ENCODE results near the gene HMCN1. TPM values are rescaled to one million over a fixed set of nuclear protein-coding genes. Genes with fewer than 3 reads are reported as not detected.

Gene HMCN1
- total RNA-seq, 2 experiments from 2014 or later: under 0.01 TPM; not detected in 1

DNA sequence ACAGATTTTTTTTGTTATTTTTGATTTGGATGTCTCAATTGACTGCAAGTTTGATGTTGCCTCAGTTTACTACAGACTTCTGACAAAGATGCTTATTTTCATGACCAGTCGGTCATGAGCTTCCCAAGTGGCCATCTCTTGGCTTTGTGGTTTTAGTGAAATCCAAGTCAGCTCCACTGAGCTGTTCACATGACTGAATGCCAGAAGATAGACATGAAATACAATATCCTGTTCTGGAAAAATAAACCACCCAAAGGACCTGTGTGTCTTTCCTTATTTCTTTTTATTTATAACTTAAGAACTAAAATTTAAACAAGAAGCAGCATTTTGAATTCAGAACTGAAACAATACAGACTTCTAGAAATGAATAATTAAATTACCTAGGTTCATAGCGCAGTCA lies 89.3 kb downstream of the HMCN1 start:
- Mint-ChIP-seq H3K4me3 (no peak overlapping the region), H3K27ac (no peak overlapping the region), H3K36me3 (ENCODE audit: low read depth) (no peaks in the 10 kb centered on the region), H3K9me3 (no peaks in the 10 kb centered on the region), H3K27me3 (peaks cover 2% of the 10 kb centered on the region), H3K4me1 (no peaks in the 10 kb centered on the region)
- ChIA-PET CTCF (no interaction called here), POLR2A (no interaction called here)
- no peak for DNase-seq

GRCh38 chr1:185824106-185824505 lies 89.9 kb downstream of the HMCN1 start:
- POLR2A ChIA-PET: no interaction called here
- H3K4me3 Mint-ChIP-seq: no peak overlapping the region

DNA sequence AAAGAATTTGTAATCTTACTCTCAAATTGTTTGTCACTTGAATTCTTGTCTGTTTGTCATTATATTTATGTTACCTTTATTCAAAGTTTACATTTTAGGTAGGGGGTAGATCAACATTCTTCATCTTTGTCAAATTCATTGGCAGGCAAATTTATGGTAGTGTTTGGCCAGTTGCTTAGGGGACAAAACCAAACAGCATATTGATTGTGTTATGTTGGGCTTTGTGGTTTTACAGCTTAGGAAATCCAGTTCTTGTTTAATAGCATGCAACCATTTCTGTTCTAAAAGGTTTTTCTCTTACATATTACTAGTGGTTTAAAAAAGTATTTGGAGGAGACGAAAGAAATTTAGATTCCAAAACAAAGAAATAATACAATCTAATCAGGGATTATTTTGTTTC lies 91.4 kb downstream of the HMCN1 start:
- Mint-ChIP-seq H3K4me3 (no peak overlapping the region), H3K9me3 (no peaks in the 10 kb centered on the region), H3K27ac (no peak overlapping the region), H3K36me3 (ENCODE audit: low read depth) (no peaks in the 10 kb centered on the region), H3K27me3 (peaks cover 4% of the 10 kb centered on the region), H3K4me1 (no peaks in the 10 kb centered on the region)
- no peak for DNase-seq
- ChIA-PET POLR2A (no interaction called here), CTCF (no interaction called here)

More at GRCh38 chr1:185824106-185824505, 89.9 kb downstream of the HMCN1 start:
- Mint-ChIP-seq H3K36me3 (ENCODE audit: low read depth) (no peaks in the 10 kb centered on the region), H3K4me1 (no peaks in the 10 kb centered on the region), H3K27me3 (peaks cover 2% of the 10 kb centered on the region), H3K9me3 (no peaks in the 10 kb centered on the region), H3K27ac (no peak overlapping the region)
- no peak for DNase-seq
- CTCF ChIA-PET: no interaction called here

DNA sequence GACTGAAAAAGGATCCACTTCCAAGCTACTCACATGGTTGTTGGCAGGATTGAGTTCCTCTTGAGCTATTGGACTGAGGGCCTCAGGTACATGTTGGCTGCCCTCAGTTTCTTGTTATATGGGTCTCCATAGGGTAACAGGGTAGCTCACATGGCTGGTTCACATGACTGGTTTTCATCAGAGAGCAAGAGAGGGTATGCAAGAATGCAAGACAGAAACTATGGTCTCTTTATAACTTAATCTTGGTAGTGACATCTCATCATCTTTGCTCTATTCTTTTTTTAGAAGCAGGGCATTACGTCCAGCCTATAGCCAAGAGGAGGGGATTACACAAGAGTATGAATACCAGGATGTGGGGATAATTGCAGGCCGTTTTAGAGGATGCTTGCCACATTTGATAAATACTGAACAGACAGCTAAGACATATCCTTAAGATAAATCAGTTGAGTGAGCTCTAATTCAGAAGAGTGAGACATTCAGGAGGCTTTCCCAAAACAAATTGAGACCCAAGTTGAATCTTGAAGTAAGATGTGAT lies 100.2 kb downstream of the HMCN1 start:
- H3K36me3 Mint-ChIP-seq (ENCODE audit: low read depth): no peaks in the 10 kb centered on the region
- DNase-seq: no peak
- H3K4me1 Mint-ChIP-seq: no peaks in the 10 kb centered on the region
- H3K27me3 Mint-ChIP-seq: peaks cover 2% of the 10 kb centered on the region
- CTCF ChIA-PET: no interaction called here
- POLR2A ChIA-PET: no interaction called here
- H3K4me3 Mint-ChIP-seq: no peak overlapping the region
- H3K27ac Mint-ChIP-seq: no peak overlapping the region
- no peaks in the 10 kb centered on the region for H3K9me3 Mint-ChIP-seq

DNA sequence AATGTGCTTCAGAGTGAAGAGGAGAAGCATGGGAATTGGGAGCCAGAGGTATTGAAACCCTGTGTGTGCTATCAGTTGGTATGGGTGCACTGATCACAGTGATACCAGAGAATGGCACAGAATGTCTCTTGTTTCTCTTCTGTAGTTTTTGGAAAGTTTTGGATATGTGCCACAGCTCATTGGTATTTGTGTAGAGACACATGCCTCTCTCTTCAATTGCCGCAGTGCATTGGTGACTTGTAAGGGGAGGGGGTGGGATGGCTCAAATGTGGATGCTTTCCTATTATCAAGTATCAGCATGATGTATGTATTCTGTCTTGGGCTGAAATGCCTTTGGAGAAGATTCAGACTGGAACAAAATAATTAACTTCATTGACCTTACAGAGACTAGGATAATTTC lies 101.0 kb downstream of the HMCN1 start:
- no peaks in the 10 kb centered on the region for H3K9me3 Mint-ChIP-seq
- no peaks in the 10 kb centered on the region for H3K4me1 Mint-ChIP-seq
- POLR2A ChIA-PET: no interaction called here
- CTCF ChIA-PET: no interaction called here
- no peak overlapping the region for H3K27ac Mint-ChIP-seq
- H3K4me3 Mint-ChIP-seq: no peak overlapping the region
- no peaks in the 10 kb centered on the region for H3K27me3 Mint-ChIP-seq
- no peak for DNase-seq
- no peaks in the 10 kb centered on the region for H3K36me3 Mint-ChIP-seq (ENCODE audit: low read depth)

DNA sequence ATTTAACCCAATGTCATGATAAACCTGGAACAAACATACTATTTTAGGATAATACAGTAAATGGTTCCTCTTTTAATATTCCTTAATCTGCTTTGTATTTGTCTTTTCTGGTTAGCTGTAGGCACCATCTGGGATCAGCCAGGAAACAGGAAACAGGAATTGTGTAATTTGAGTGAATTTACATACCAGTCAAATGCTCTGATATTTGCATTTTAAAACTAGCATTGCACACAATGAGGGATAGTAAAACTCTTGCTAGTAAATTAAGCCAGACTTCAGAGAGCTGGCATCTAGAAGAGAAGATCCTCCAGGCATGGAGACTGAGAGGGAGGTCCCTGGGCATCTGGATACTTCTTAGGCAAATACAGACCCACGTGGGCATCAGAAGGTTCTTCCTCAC lies 103.5 kb downstream of the HMCN1 start:
- H3K27me3 Mint-ChIP-seq: no peaks in the 10 kb centered on the region
- ChIA-PET CTCF (no interaction called here), POLR2A (no interaction called here)
- H3K9me3 Mint-ChIP-seq: no peaks in the 10 kb centered on the region
- no peaks in the 10 kb centered on the region for H3K4me1 Mint-ChIP-seq
- H3K36me3 Mint-ChIP-seq (ENCODE audit: low read depth): no peaks in the 10 kb centered on the region
- H3K4me3 Mint-ChIP-seq: no peak overlapping the region
- no peak for DNase-seq
- no peak overlapping the region for H3K27ac Mint-ChIP-seq

GRCh38 chr1:185838111-185838510 lies 103.9 kb downstream of the HMCN1 start:
- Mint-ChIP-seq H3K4me1 (no peaks in the 10 kb centered on the region), H3K27ac (no peak overlapping the region), H3K9me3 (no peaks in the 10 kb centered on the region), H3K27me3 (no peaks in the 10 kb centered on the region), H3K4me3 (no peak overlapping the region), H3K36me3 (ENCODE audit: low read depth) (no peaks in the 10 kb centered on the region)
- no peak for DNase-seq
- CTCF ChIA-PET: no interaction called here
- POLR2A ChIA-PET: no interaction called here

DNA sequence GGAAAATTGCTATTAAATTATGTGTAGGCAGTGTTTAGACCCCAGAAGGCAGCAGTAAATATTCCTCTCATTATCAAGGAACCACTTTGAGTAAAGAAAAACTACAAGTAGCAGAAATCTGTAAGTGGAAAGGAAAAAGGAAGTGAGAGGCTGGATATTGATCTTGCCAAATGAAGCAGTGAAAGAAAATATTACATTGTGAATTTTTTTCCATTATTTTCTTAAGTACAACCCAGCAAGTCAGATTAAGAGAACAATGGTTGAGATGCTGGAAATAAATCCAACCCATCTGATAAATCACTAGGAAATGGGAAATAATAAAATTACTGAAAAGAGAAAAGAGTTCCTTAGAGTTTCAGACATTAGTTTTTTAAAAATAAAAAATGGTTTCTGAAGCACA lies 106.7 kb downstream of the HMCN1 start:
- ChIA-PET CTCF (no interaction called here), POLR2A (no interaction called here)
- Mint-ChIP-seq H3K36me3 (ENCODE audit: low read depth) (no peaks in the 10 kb centered on the region), H3K27ac (no peak overlapping the region), H3K4me3 (no peak overlapping the region), H3K27me3 (no peaks in the 10 kb centered on the region), H3K4me1 (no peaks in the 10 kb centered on the region), H3K9me3 (no peaks in the 10 kb centered on the region)
- no peak for DNase-seq

- Mint-ChIP-seq H3K27ac (no peak overlapping the region), H3K4me1 (no peaks in the 10 kb centered on the region), H3K9me3 (no peaks in the 10 kb centered on the region), H3K27me3 (no peaks in the 10 kb centered on the region), H3K36me3 (ENCODE audit: low read depth) (no peaks in the 10 kb centered on the region), H3K4me3 (no peak overlapping the region)
- no peak for DNase-seq
- CTCF ChIA-PET: no interaction called here
- POLR2A ChIA-PET: no interaction called here
Observed at GRCh38 chr1:185843297-185843869, 109.2 kb downstream of the HMCN1 start.

DNA sequence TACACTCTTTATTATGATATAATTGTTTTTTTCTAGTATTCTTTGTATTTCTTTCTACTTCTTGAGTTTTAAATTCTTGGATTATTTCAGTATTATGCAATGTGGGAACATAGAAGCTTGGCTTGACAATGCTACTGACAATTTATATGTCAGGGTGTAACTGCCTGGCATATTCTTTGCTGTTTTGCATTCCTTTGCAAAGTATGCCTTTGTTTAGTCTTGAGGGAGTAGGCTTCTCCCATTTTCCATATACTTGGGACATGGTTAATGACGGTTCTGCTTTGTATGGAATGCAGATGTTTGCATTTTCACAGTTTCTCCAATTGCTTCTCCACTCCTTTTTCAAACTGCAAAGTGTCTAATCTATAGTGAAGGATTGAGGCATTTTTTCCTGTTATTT lies 109.8 kb downstream of the HMCN1 start:
- POLR2A ChIA-PET: no interaction called here
- DNase-seq: no peak
- CTCF ChIA-PET: no interaction called here
- Mint-ChIP-seq H3K4me3 (no peak overlapping the region), H3K27ac (no peak overlapping the region), H3K27me3 (no peaks in the 10 kb centered on the region), H3K4me1 (no peaks in the 10 kb centered on the region), H3K36me3 (ENCODE audit: low read depth) (no peaks in the 10 kb centered on the region), H3K9me3 (no peaks in the 10 kb centered on the region)

DNA sequence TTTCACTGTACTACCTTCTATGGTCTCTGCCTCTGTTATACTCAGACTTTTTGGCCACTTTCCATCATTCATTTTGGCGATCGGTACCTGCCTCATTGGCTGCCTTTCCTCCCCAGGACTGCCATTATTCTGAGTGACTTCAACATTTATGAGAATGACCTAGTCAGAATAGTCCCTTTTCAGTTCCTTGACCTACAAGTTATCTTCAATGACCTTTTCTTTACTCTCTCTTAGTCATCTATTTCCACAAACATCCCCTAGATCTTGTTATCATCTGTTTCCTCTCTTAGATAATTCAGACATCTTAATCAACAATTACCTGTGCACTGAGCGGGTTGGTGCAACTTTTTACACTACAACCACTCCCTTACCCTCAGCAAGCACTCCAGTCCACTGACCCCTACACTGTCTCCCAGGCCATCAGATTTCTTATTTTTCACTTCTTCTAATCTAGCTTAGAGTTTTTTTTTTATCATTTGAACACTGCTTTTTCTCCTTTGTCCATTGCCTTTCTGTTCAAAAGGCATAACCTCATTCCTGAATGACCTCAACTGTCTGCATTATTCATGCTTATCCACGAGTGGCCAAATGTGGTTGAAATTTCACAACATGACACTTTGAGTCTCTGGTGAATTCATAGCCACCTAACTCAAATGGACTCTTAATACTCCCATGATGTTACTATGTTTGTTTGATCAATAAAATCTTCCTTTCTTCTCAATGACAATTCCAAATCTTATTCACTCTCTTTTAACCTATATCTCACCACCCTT lies 112.7 kb downstream of the HMCN1 start:
- H3K27ac Mint-ChIP-seq: no peak overlapping the region
- ChIA-PET POLR2A (no interaction called here), CTCF (no interaction called here)
- H3K4me1 Mint-ChIP-seq: no peaks in the 10 kb centered on the region
- H3K36me3 Mint-ChIP-seq (ENCODE audit: low read depth): no peaks in the 10 kb centered on the region
- H3K4me3 Mint-ChIP-seq: no peak overlapping the region
- H3K27me3 Mint-ChIP-seq: no peaks in the 10 kb centered on the region
- no peaks in the 10 kb centered on the region for H3K9me3 Mint-ChIP-seq
- DNase-seq: no peak

- H3K4me1 Mint-ChIP-seq: no peaks in the 10 kb centered on the region
- CTCF ChIA-PET: no interaction called here
Observed at GRCh38 chr1:185849014-185849413, 114.8 kb downstream of the HMCN1 start.

GRCh38 chr1:185850366-185850765 lies 116.2 kb downstream of the HMCN1 start:
- POLR2A ChIA-PET: no interaction called here

More at GRCh38 chr1:185849014-185849413, 114.8 kb downstream of the HMCN1 start:
- H3K27me3 Mint-ChIP-seq: peaks cover 1% of the 10 kb centered on the region
- POLR2A ChIA-PET: no interaction called here
- no peaks in the 10 kb centered on the region for H3K36me3 Mint-ChIP-seq (ENCODE audit: low read depth)
- no peak overlapping the region for H3K4me3 Mint-ChIP-seq
- no peaks in the 10 kb centered on the region for H3K9me3 Mint-ChIP-seq
- H3K27ac Mint-ChIP-seq: no peak overlapping the region
- DNase-seq: no peak

DNA sequence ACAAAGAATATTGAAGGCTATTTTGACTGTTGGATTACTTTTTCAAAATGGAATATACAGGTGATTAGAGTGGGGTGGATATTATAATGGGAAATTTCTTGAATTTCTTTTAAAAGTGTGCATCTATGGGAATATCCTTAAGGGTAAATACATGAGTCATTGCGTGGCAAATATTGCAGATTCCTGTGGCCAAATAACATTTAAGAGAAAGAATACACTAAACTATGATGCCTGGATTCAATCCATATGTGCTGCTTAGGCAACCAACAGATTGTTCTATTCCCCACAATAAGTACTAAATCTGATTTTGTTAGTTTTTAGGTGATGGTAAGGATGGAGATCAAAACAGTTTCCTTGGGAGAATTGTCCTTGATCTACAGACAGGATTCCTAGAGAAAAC lies 119.5 kb downstream of the HMCN1 start:
- Mint-ChIP-seq H3K27ac (no peak overlapping the region), H3K36me3 (ENCODE audit: low read depth) (no peaks in the 10 kb centered on the region), H3K27me3 (peaks cover 1% of the 10 kb centered on the region), H3K4me3 (no peak overlapping the region), H3K4me1 (no peaks in the 10 kb centered on the region), H3K9me3 (no peaks in the 10 kb centered on the region)
- no peak for DNase-seq
- ChIA-PET CTCF (no interaction called here), POLR2A (no interaction called here)

More at GRCh38 chr1:185850366-185850765, 116.2 kb downstream of the HMCN1 start:
- peaks cover 1% of the 10 kb centered on the region for H3K27me3 Mint-ChIP-seq
- no peaks in the 10 kb centered on the region for H3K4me1 Mint-ChIP-seq
- H3K27ac Mint-ChIP-seq: no peak overlapping the region
- DNase-seq: no peak
- no peaks in the 10 kb centered on the region for H3K9me3 Mint-ChIP-seq
- CTCF ChIA-PET: no interaction called here
- H3K36me3 Mint-ChIP-seq (ENCODE audit: low read depth): no peaks in the 10 kb centered on the region
- no peak overlapping the region for H3K4me3 Mint-ChIP-seq
